ENCODE measurements around the gene UBE4B. TPM values are rescaled to one million over a fixed set of nuclear protein-coding genes. Genes with fewer than 3 reads are reported as not detected.

The UBE4B gene
- total RNA-seq, 1 experiment from 2014 or later, result 80.8 TPM

GRCh38 chr1:10121688-10122087, 88.9 kb downstream of the UBE4B start (continued):
- TF ChIP-seq ARID4B (CRISPR knock-in tag; IDR thresholded peaks at IDR 0.05; ENCODE audit: borderline replicate concordance), result no peak
- no peak for TF ChIP-seq ATF2 (CRISPR knock-in tag; IDR thresholded peaks at IDR 0.05; ENCODE audit: borderline replicate concordance, low read depth)

- Mint-ChIP-seq H3K27ac (no peak overlapping the region), H3K4me3 (no peak overlapping the region), H3K36me3 (peaks cover 33% of the 10 kb centered on the region), H3K27me3 (ENCODE audit: low read depth) (no peaks in the 10 kb centered on the region), H3K4me1 (no peaks in the 10 kb centered on the region), H3K9me3 (no peaks in the 10 kb centered on the region)
- TF ChIP-seq KAT7 (CRISPR knock-in tag; IDR thresholded peaks at IDR 0.05; ENCODE audit: borderline replicate concordance) (no peak), ESRRA (CRISPR knock-in tag; IDR thresholded peaks at IDR 0.05; ENCODE audit: borderline replicate concordance) (no peak), ZNF532 (CRISPR knock-in tag; IDR thresholded peaks at IDR 0.05; ENCODE audit: borderline replicate concordance) (no peak), TEAD4 (CRISPR knock-in tag; IDR thresholded peaks at IDR 0.05) (no peak), FOXP1 (CRISPR knock-in tag; IDR thresholded peaks at IDR 0.05; ENCODE audit: borderline replicate concordance) (no peak), AR (CRISPR knock-in tag; IDR thresholded peaks at IDR 0.05) (no peak), NFYB (CRISPR knock-in tag; conservative IDR thresholded peaks at IDR 0.05; ENCODE audit: low read depth) (no peak), ZMAT4 (CRISPR knock-in tag; IDR thresholded peaks at IDR 0.05) (no peak), ZNF121 (CRISPR knock-in tag; IDR thresholded peaks at IDR 0.05) (no peak), IRF2 (CRISPR knock-in tag; IDR thresholded peaks at IDR 0.05; ENCODE audit: borderline replicate concordance, low read depth) (no peak)
- CTCF ChIA-PET, result no interaction called here
- DNase-seq (ENCODE audit: low spot score) (no peak), ATAC-seq (no peak)
- POLR2A ChIA-PET, result no interaction called here
Observed at GRCh38 chr1:10122926-10123325, 90.2 kb downstream of the UBE4B start.

Measured in WTC11 (cell line).